NCI-H774 (cell line): Measurements from ENCODE around the gene BANP.
"Not testable (repeated sequence)": the region's sequence is repeated elsewhere in the genome, so short reads cannot be mapped to it uniquely, and the experiment has no call there.

Experiments used
- DNase-seq: peaks from one replicate; lab custom pipeline; 2025; lab: John Stamatoyannopoulos, UW

The BANP gene

DNA sequence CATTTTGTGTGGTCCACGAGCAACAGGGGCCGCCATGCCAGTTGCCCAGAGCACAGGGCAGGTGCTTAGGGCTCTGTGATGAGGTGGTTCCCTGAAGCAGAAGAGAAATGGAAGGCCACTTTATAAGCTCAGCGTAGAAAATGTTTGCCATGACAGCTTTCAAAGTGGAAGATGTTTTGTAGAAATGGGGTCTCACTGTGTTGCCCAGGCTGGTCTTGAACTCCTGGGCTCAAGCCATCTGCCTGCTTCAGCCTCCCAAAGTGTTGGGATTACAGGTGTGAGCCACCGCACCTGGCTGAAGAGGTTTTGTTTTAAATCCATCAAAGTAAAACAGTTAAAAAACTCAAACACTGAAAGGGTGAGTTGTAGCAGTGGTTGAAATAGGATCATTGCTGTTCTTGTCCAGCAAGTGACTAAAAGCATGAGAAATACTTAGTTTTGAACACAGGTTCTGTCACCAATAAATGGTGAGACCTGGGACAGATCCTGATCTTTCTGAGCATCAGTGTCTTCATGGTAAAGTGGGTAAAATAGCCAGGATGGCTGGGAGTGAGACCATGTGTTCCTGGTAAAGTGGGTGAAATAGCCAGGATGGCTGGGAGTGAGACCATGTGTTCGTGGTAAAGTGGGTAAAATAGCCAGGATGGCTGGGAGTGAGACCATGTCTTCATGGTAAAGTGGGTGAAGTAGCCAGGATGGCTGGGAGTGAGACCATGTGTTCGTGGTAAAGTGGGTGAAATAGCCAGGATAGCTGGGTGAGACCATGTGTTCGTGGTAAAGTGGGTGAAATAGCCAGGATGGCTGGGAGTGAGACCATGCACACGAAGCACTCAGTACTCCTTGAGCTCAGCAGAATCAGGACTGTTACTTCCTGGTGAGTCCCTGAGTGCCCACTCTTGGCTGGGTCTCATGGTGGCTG, 46.0 kb downstream of the BANP start:
- DNase-seq = no peak

DNA sequence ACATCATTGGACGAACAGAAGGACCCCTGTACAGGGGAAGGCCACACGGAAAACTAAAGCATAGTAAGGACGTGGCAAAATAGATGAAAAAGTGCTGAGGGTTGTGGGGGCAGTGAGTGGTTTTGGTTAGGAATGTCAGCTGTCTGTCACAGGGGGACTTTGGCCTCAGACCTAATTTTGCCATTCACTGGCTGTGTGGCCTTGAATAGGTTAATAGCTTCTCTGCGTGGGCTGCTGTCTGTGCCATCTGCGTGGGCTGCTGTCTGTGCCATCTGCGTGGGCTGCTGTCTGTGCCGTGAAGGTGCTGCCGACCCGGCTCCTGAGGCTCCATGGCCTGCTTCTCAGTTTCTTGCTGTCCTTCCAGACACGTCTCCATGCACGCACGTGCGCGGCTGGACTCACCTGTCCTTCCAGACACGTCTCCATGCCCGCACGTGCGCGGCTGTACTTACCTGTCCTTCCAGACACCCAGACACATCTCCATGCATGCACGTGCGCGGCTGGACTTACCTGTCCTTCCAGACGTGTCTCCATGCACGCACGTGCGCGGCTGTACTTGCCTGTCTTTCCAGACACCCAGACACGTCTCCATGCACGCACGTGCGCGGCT, 47.1 kb downstream of the BANP start:
- not testable (repeated sequence) for DNase-seq

DNA sequence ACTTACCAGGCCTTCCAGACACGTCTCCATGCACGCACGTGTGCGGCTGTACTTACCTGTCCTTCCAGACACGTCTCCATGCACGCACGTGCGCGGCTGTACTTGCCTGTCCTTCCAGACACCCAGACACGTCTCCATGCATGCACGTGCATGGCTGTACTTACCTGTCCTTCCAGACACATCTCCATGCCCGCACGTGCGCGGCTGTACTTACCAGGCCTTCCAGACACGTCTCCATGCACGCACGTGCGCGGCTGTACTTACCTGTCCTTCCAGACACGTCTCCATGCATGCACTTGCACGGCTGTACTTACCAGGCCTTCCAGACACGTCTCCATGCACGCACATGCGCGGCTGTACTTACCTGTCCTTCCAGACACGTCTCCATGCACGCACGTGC, 47.8 kb downstream of the BANP start:
- DNase-seq = not testable (repeated sequence)

DNA sequence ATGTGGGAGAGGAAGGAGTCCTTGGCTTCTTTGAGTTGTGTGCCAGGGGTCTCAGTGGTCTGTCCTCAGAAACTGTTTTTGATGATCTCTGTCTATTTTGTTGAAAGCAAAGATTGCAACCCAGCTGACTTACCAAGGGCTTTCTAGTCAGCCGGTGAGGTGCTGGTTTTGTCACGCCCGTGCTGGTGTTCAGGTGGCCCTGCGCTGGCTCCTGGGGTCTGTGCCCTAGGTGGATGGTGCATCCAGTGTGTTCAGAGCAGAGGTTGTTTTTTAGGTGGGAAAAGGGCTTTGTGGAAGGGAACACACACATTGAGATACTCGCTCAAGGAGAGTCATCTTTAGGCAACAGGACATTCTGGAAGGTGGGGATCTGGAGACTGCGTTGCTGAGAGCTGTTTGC, 51.0 kb downstream of the BANP start:
- no peak for DNase-seq

DNA sequence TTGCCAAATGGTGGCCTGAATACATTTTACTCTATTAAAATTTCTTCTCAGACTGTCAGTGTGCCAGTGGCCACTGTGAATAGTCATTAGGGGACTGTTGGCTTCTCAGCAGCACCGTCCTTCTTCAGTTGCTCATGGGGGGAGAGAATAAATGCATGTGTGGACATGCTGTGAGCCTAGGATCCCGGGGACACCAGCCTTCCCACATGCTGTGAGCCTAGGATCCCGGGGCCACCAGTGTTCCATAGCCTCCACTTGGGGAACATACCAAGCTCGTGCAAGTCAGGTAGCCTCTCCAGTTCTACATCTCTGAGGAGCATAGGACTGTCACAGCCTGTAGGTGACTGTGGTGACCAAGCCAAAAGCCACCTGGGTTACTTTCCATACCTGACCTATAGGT, 51.5 kb downstream of the BANP start:
- no peak for DNase-seq

DNA sequence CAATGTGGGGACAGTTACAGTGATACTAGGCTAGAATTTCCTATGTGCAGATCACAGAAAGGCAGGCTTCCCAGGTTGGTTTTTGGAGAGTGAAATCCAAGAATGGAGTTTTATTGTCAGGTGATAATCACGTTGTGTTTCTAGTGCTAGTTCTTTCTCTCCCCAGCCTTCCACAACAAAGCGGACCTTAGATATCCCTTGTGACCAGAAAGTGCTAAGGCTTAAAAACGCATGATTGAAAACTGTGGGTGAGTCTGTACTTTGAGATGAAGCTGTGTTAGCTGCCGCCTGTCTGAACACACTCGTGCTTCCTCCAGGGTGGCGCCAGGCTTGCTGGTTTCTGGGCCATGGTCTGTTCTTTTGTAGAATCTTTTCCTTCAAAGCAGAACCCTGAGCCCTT, 52.1 kb downstream of the BANP start:
- DNase-seq = no peak

DNA sequence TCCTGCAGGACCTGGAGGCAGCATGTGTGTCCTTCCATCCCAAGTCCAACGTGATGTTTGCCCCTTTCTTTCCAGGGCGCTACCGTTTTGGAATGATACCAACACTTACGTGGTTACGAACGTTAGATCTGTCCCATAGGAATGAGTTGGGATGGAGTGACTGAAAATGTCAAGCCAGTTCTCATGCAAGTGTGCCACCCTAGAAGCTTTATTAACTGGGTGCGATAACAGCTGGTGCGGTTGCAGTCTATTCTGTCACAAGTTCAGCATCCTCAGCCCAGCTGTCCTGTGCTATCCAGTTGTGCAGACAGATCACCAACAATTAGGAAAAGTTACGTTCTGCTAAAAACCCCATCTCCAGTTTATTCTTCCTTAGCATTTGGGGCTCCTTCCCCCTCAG, 52.5 kb downstream of the BANP start:
- no peak for DNase-seq

DNA sequence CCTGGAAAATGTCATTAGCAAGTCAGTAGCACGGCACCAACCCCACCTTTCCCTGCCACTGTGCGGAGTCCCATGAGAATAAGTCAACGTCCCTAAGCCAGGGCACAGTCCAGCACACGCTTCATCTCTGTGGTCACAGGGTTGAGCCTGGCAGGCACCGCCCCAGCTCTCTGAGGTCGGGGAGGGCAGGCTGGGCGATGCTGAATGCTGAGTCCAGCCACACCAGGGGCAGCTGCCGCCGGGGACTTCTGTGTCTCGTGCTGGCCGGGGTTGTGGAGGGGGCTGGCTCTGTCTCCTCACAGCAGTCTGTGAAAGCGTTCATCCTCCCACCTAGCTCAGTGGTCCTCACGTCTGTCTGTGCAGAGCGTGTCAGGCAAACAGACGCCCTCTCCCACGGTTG, 53.2 kb downstream of the BANP start:
- no peak for DNase-seq

DNA sequence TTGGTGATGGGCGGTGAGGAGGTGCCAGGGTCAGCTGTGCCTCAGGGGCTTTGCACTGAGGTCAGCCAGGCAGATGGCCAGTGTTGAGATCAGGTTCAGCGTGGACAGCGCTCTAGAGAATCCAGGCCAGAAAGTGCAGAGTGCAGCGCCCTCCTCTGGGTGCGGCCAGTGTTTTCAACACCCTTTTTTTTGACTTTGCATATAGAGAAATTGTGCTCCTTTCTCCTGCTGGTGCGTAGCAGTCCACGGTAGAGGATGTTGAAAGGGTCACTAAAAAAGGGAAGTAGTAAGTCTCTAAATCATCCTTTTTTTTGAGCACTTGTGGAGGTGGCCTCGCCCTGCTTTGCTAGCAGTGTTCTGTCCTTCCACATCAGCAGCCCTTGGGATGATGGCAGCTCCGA, 53.9 kb downstream of the BANP start:
- DNase-seq = no peak

DNA sequence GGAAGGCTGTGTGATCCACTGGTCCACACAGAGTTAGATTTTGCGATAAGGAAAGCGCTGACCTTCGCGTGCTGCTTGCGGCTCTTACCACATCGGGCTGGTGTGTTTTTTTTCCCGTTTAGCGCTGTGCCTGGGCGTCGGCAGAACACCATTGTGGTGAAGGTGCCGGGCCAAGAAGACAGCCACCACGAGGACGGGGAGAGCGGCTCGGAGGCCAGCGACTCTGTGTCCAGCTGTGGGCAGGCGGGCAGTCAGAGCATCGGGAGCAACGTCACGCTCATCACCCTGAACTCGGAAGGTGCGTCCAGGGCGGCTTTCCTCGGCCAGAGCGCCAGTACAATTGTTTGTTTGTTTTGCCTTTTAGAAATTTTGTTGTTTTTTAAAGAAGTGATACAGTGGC, 54.7 kb downstream of the BANP start:
- no peak for DNase-seq

DNA sequence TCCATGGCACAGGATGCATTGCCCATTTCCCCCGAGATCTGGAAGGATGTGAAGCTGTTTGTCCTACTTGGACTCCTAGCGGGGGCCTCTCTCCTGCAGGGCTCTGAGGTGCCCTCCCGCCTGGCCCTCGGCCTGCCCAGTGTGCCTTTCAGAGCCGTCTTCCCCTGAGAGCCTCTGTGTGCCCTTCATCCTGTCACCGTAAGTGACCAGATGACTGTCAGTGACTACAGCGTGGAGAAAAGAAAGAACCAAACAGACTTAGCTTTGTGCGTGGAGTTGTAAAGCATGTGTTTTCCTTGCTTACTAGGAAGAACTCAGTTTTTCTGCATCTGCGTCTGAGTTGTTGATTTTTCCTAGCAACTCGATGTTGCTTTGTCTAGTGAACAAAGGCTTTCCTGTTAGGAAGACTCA, 56.1 kb downstream of the BANP start:
- no peak for DNase-seq

DNA sequence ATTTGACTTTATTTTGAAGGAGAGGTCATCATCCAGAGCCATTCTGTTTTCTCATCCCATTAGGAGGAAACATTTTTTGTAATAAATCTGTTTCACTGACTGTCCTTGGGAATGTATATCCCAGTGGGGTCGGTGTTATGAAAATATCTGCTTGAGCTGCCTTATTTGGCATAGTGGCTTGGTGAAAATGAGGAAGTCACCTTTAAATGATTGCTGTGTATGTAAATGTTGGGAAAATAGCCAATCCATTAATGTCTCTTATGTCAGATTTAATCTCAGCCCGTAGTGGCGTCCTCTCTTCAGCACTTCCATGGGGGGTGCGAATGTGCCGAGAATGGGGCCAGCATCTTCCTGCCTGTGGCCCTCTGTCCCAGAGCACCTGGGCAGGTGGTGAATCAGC, 57.6 kb downstream of the BANP start:
- DNase-seq = no peak

DNA sequence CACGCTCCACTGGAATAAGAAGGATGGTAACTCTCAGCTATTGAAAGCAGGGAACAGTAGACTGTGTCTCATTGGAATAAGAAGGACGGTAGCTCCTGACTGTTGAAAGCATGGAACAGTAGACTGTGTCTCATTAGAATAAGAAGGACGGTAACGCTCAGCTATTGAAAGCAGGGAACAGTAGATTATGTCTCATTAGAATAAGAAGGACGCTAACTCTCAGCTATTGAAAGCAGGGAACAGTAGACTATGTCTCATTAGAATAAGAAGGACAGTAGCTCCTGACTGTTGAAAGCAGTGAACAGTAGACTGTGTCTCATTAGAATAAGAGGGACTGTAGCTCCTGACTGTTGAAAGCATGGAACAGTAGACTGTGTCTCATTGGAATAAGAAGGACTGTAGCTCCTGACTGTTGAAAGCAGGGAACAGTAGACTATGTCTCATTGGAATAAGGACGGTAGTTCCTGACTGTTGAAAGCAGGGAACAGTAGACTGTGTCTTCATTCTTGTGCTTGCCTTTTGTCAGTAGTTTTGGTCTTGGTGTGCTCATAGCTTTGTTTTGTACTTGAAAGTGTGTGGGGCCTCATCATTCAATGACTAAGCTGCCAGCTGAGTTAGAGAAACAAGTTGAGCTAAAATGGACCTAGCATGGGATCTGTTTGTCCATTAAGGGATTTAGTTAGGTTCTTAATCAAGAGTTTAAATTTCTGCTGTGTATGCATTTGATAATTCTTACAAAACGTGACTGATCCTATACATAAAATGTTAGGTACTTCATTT, 58.5 kb downstream of the BANP start:
- no peak for DNase-seq

DNA sequence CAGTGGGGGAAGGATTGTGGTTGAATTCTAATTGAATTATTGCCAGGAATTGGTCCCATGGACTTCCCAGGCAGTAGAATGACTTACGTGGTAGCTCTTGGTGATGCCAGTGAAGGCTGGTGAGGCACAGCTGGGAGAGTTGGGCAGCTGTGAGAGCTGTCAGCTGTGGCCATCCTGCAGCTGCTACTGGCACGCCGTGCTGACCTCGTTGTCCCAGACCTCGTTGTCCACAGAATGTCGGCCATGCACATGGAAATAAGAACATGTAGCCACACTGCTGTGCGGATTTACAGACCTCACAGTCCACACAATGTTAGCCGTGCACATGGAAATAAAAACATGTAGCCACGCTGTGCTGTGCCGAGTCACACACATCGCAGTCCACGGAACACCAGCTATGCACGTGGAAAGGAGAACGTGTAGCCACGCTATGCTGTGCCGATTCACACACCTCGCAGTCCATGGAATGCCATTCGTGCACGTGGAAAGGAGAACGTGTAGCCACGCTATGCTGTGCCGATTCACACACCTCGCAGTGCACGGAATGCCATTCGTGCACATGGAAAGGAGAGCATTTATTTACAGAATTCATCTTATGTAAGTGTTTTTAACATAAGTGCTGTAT, 59.2 kb downstream of the BANP start:
- DNase-seq = no peak

DNA sequence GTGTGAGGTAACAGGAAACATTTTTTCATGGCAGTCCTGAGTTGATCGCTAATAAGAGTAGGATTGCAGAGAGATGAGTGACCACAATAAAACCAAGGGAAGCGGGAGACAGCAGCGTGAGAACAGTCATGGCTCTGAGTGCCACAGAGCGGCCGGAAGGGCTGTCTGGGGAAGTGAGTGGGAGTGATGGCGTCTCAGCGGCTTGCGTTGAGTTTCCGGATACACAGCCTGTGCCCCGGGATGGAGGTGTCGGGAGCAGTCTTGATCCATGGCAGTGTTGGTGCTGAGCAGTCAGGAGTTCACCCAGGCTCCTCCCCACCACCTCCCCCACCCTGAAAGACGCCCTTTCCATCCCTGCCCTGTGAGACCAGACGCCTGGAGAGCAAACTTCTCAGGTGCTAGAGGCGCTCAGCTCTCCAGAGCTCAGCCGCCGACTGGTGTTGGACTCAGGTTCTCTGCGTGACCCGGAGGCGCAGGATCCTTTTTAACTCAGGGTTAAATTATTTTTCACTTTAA, 59.8 kb downstream of the BANP start:
- DNase-seq = no peak

DNA sequence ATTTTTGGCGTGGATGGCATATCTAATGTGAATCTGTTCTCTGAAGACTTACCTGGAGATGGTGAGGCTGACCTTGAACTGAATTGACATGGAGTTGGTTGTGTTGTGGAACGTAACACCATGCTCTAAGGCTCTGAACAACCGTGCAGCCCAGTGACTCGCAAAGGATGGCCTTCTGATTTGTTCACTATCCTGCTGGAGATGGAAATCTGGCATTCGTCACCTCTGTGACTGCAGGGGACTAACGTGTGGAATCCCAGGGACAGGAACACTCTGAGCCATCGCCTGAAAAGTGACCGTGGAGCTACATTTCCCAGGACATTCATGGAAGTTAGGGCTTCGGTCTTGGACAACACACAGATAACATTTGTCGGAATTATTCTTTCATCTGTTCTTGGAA, 61.1 kb downstream of the BANP start:
- no peak for DNase-seq

DNA sequence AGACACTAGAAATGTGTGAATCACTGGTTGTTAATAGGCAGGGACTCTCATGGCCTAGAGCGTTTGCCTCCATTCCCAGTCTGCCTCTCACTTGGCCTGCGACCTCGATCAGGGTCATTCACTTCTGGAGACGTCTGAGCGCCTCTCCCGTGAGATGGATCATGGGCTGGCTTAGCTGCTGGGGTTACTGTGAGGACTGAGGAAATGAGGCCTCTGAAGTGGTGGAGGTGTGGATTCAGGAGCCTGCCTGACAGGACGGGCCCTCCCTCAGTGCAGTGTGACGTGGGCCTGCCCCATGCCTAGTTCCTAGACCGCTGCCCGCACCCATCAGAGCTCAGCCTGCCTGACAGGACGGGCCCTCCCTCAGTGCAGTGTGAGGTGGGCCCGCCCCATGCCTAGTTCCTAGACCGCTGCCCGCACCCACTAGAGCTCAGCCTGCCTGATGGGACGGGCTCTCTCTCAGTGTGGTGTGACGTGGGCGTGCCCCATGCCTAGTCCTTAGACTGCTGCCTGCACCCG, 61.9 kb downstream of the BANP start:
- no peak for DNase-seq

DNA sequence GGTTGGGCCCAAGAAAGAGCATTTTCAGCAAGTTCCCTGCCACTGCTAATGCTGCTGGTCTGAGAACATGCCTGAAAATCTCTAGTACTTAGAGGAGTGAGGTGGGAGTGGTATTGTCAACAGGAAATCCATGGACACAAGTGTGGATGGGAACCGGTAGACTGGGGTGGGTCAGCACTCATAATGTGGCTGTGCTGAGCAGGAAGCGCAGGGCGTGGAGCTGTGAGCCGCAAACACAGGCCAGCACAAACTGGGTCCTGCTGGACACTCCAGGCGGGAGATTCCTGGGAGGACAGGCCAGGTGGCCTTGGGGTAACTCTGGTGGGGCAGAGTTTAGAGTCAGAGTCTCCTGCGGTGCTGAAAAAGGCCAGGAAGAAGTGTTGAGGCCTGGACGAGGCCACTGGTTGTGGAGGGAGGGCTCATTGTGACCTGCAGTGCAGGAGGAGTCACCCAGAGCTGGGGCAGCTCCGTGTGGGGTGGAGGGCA, 62.6 kb downstream of the BANP start:
- DNase-seq = no peak

DNA sequence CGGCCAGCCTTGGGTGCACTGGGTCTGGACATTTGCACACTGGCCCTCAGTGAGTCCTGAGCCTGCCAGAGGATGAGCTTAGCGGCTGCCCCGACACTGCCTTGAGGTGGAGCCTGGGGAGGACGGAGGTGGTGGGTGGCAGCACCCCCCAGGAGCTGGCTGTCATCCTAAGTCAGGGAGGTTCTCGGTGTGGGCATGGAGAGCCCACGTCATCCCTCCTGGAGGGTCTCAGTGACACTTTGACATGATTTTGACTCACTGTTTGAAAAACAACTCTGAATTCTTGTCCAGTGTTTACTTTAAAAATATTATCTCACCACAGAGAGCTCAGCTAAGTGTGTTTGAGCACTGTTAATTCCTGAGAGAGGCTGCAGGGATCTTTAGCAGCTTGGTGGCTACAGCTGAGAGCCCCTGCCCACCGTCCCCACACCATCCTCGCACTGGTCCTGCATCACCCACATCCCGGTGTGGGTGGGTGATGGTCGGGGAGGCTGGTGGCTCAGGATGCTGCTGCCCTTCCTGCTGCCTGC, 63.1 kb downstream of the BANP start:
- DNase-seq = no peak

DNA sequence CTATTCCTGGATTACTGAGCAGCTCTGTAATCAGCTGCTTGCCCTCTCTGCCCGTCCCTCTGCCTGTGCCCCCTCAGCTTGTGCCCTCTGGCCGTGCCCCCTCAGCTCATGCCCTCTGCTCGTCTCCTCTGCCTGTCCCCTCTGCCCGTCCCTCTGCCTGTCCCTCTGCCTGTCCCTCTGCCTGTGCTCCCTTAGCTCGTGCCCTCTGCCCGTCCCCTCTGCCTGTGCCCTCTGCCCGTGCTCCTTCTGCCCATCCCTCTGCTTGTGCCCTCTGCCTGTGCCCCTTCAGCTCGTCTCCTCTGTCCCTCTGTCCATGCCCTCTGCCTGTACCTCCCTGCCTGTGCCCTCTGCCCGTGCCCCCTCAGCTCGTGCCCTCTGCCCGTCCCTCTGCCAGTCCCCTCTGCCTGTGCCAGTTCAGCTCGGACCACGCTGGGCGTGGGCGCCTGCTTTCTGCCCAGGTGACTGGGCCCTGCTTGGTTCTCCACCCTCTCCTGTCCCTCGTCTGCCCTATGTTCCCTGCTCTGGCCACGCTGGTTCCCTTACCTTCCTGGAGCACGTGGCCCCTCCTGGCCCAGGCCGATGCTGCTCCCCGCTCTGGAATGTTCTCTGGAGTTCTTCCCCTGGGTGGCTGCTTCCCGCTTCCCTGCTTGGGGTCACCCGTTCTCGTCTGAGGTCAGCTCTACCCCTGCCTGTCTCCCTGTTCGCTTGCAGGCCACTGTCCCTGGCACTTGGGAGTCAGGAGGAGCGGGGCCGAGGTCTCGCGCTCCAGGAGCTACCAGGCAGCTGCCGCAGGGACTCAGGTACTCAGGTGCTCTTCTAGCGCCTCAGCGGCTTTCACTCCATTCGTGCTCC, 63.9 kb downstream of the BANP start:
- no peak for DNase-seq

DNA sequence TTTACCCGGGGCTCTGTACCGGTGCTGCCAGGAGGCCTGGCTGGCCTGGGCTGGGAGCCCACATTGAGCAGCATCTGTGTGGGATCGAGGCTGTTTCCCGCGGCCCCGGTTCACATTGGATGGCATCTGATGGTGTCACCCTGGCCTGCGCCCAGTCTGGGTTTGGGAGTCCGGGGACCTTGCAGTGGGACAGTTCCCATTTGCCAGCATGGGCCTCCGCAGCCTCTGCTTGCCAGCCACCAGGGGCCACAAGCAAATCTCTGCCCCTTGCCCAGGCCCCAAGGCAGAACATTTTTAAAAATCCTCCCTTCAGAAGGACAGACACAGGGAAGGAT, 64.5 kb downstream of the BANP start:
- no peak for DNase-seq
